GM12878 (cell line): ENCODE results near the gene SPIB. TPM values are rescaled to one million over a fixed set of nuclear protein-coding genes. Genes with fewer than 3 reads are reported as not detected.

Experiments
- ATAC-seq: fragments of 200-7000 bp; cut with Tn5 transposase; 3 replicates; pipeline ENCODE4 v1.9.1; 2020; ENCODE audit warnings: mild to moderate bottlenecking, moderate library complexity
- BruUV-seq: library from RNA; stranded (reverse); fragments of 400-500 nt; replicated peaks from 2 replicates; lab custom pipeline; 2021; lab: Mats Ljungman, UMichigan
- CTCF ChIA-PET: fragments of 300-600 bp; sonication (Branson Sonifier 250); formaldehyde crosslinking; extraction: SDS; loops from one replicate; lab custom pipeline; 2021; ENCODE audit warnings: inconsistent platforms; lab: Yijun Ruan, JAX
- POLR2A ChIA-PET: fragments of 350-600 bp; formaldehyde crosslinking; extraction: SDS; loops from one replicate; lab custom pipeline; 2021; ENCODE audit warnings: inconsistent platforms; lab: Charles Lee
- RAD21 ChIA-PET: fragments of 300-600 bp; sonication (Branson Sonifier 250); formaldehyde crosslinking; loops from one replicate; lab custom pipeline; 2023; ENCODE audit warnings: antibody characterized with exemption; ENCODE audit not compliant: unreplicated experiment; lab: Charles Lee
- SMC1A ChIA-PET: fragments of 300-600 bp; sonication (Branson Sonifier 250); formaldehyde crosslinking; loops from one replicate; lab custom pipeline; 2023; ENCODE audit not compliant: unreplicated experiment, uncharacterized antibody; lab: Charles Lee
- DNase-seq: peaks from one replicate; pipeline ENCODE4 v3.0.0-alpha.2; 2011; ENCODE audit warnings: low read depth, low spot score
- FAIRE-seq: peaks from 3 replicates; lab custom pipeline; 2011; peaks lifted over from hg19 to GRCh38; lab: Jason Lieb, UNC
- H2AFZ ChIP-seq: 2 replicates; pipeline ENCODE4 v1.6.0; 2011; ENCODE audit warnings: low read depth, low read length, control low read depth; ENCODE audit not compliant: control insufficient read depth
- H3K27ac ChIP-seq: 2 replicates; pipeline ENCODE4 v1.5.1; 2011; ENCODE audit warnings: control low read depth; ENCODE audit not compliant: control insufficient read depth, insufficient read depth
- H3K27me3 ChIP-seq, 2 experiments: replicated peaks in 1 of 2; 2 replicates each; pipeline versions ENCODE4 v1.6.0 to v1.6.1; 2011; ENCODE audit warnings: low read length in 1 of 2; ENCODE audit not compliant: control insufficient read depth in 2 of 2, insufficient read depth in 2 of 2
- H3K36me3 ChIP-seq, 2 experiments: 2 replicates each; pipeline ENCODE4 v1.5.1; 2011; ENCODE audit warnings: low read length in 1 of 2; ENCODE audit not compliant: control insufficient read depth in 2 of 2, insufficient read depth in 2 of 2
- H3K4me1 ChIP-seq: 2 replicates; pipeline ENCODE4 v1.6.1; 2011; ENCODE audit warnings: mild to moderate bottlenecking, low read length, moderate library complexity, mixed read lengths; ENCODE audit not compliant: control insufficient read depth, insufficient read depth
- H3K4me2 ChIP-seq: 2 replicates; pipeline ENCODE4 v1.6.0; 2011; ENCODE audit warnings: control low read depth; ENCODE audit not compliant: control insufficient read depth, insufficient read depth
- H3K4me3 ChIP-seq: fragments of 200-600 bp; sonication (generic); 2 replicates; pipeline ENCODE4 v1.5.1; 2016
- H3K79me2 ChIP-seq: 2 replicates; pipeline ENCODE4 v1.6.0; 2011; ENCODE audit warnings: low read length; ENCODE audit not compliant: control insufficient read depth, insufficient read depth
- H3K9ac ChIP-seq: 2 replicates; pipeline ENCODE4 v1.8.0; 2011; ENCODE audit warnings: low read length, control low read depth, mixed read lengths; ENCODE audit not compliant: control insufficient read depth, insufficient read depth
- H3K9me3 ChIP-seq: replicated peaks from 3 replicates; pipeline ENCODE4 v1.5.1; 2011; ENCODE audit warnings: mild to moderate bottlenecking, low read length; ENCODE audit not compliant: control insufficient read depth, insufficient read depth
- H4K20me1 ChIP-seq: 2 replicates; pipeline ENCODE4 v1.6.0; 2011; ENCODE audit not compliant: control insufficient read depth, insufficient read depth
- BHLHE40 ChIP-seq, 2 experiments: fragments of 450-650 bp in 1 of 2; IDR thresholded peaks; 2 replicates each; pipeline ENCODE4 v1.6.1; 2011 to 2017; ENCODE audit warnings: low read depth in 2 of 2, borderline replicate concordance in 1 of 2, improper control_type of control experiment in 1 of 2, low read length in 1 of 2, mild to moderate bottlenecking in 1 of 2
- ESRRA ChIP-seq: IDR thresholded peaks from 2 replicates; pipeline ENCODE4 v1.6.1; 2012; ENCODE audit warnings: mild to moderate bottlenecking, low read length, improper control_type of control experiment
- HDAC2 ChIP-seq: fragments of 200-600 bp; sonication (generic); IDR thresholded peaks from 2 replicates; pipeline ENCODE4 v1.6.1; 2017
- HDGF ChIP-seq: fragments of 450-650 bp; IDR thresholded peaks from 2 replicates; pipeline ENCODE4 v1.6.1; 2016; ENCODE audit warnings: antibody characterized with exemption
- IRF4 ChIP-seq: IDR thresholded peaks from 2 replicates; pipeline ENCODE4 v1.6.1; 2011; ENCODE audit warnings: low read depth, low read length
- IRF5 ChIP-seq: fragments of 450-650 bp; IDR thresholded peaks from 2 replicates; pipeline ENCODE4 v1.6.1; 2017; ENCODE audit warnings: borderline replicate concordance
- MXI1 ChIP-seq: fragments of 150-350 bp; IDR thresholded peaks from 2 replicates; pipeline ENCODE4 v1.6.1; 2011; ENCODE audit warnings: low read depth, mild to moderate bottlenecking, inconsistent platforms, low read length, improper control_type of control experiment
- NFYB ChIP-seq: IDR thresholded peaks from 2 replicates; pipeline ENCODE4 v1.6.1; 2011; ENCODE audit warnings: low read depth, mild to moderate bottlenecking, low read length, improper control_type of control experiment, moderate library complexity; ENCODE audit not compliant: insufficient read depth
- RCOR1 ChIP-seq: conservative IDR thresholded peaks from 2 replicates; pipeline ENCODE4 v1.6.1; 2012; ENCODE audit warnings: low read depth, low read length, improper control_type of control experiment
- ZSCAN29 ChIP-seq: fragments of 450-650 bp; IDR thresholded peaks from 2 replicates; pipeline ENCODE4 v1.6.1; 2017; ENCODE audit warnings: mild to moderate bottlenecking, moderate library complexity
- ZZZ3 ChIP-seq: IDR thresholded peaks from 2 replicates; pipeline ENCODE4 v1.6.1; 2011; ENCODE audit warnings: low read depth; ENCODE audit not compliant: control insufficient read depth, insufficient read length
- WGBS: methylation state at CpG from one replicate; pipeline ENCODE4 v1.1.6; 2016; ENCODE audit warnings: low lambda C conversion rate; ENCODE audit not compliant: insufficient replicate concordance, insufficient coverage; ENCODE audit errors: missing lambda C conversion rate; 5-methylcytosine and 5-hydroxymethylcytosine counted together
- in situ Hi-C: fragments of 300-500 bp; cut with MboI; formaldehyde crosslinking; loops from 9 replicates; pipeline ENCODE4 v1.14.3; 2018; ENCODE audit warnings: mixed read lengths
- intact Hi-C: fragments of 100-400 bp; cut with micrococcal nuclease; formaldehyde crosslinking; loops from one replicate; pipeline ENCODE4 v1.14.2; 2022; ENCODE audit not compliant: unreplicated experiment
- polyA plus RNA-seq, 11 experiments: library from polyadenylated mRNA; depleted of rRNA in 4 of 11; unstranded in 6 of 11; stranded (reverse) in 5 of 11; fragments of >200 nt; fragmentation: Nextera tagmentation in 4 of 11; fragmentation: Illumina TruSeq in 1 of 11; extraction: Ambion mirVana in 4 of 11; extraction: Trizol in 1 of 11; gene quantifications; 1 replicate in 1 of 11; 2 replicates in 10 of 11; pipeline versions ENCODE4 v1.2.1 to v1.2.3, GENCODE V29; 2011 to 2016; ENCODE audit warnings: inconsistent platforms in 2 of 11, missing spikeins in 2 of 11, low read depth in 1 of 11
- total RNA-seq, 4 experiments: library from RNA; depleted of rRNA in 3 of 4; stranded (reverse); fragments of >200 nt in 3 of 4; fragmentation: Illumina TruSeq in 1 of 4; extraction: Trizol in 1 of 4; gene quantifications; 2 replicates each; pipeline versions ENCODE4 v1.2.1 to v1.2.3, GENCODE V29; 2013 to 2021
- TF ChIP-seq, protein P1 (sequence below): fragments of 450-650 bp; IDR thresholded peaks from 2 replicates; pipeline ENCODE4 v1.6.1; 2017; ENCODE audit warnings: mild to moderate bottlenecking
- TF ChIP-seq, protein P2 (sequence below): fragments of 150-350 bp; IDR thresholded peaks from 2 replicates; pipeline ENCODE4 v1.6.1; 2016; ENCODE audit warnings: low read depth, low read length

Gene SPIB
- total and polyA plus RNA-seq, 10 of the 15 experiments (the other 5 are each of a cell fraction or from before 2014, with no cell fraction given) = 3.5 to 123 (median 56.0) TPM

GRCh38 chr19:50399368-50399745 lies 19.4 kb upstream of the SPIB start:
- no peaks in the 10 kb centered on the region for H3K27me3 ChIP-seq
- H4K20me1 ChIP-seq = no peaks in the 10 kb centered on the region
- no peak overlapping the region for H3K27ac ChIP-seq
- in situ Hi-C loops = no loop called here
- H3K36me3 ChIP-seq = peaks cover 0 to 34% of the 10 kb centered on the region in 2 experiments; a peak in 2 of 4 replicates
- RAD21 ChIA-PET = interaction anchor here (0.9 kb wide), 1 partner anchor 14 kb away, joined by 5 read pairs; no protein-coding TSS in a partner anchor
- H3K9ac ChIP-seq = no peak overlapping the region
- intact Hi-C loops = no loop called here
- WGBS = 99% methylated on average over 10 of the region's 10 CpGs
- ATAC-seq (no peak), DNase-seq (no peak), FAIRE-seq (no peak)
- no peak for TF ChIP-seq IRF4
- TF ChIP-seq, protein P1, sequence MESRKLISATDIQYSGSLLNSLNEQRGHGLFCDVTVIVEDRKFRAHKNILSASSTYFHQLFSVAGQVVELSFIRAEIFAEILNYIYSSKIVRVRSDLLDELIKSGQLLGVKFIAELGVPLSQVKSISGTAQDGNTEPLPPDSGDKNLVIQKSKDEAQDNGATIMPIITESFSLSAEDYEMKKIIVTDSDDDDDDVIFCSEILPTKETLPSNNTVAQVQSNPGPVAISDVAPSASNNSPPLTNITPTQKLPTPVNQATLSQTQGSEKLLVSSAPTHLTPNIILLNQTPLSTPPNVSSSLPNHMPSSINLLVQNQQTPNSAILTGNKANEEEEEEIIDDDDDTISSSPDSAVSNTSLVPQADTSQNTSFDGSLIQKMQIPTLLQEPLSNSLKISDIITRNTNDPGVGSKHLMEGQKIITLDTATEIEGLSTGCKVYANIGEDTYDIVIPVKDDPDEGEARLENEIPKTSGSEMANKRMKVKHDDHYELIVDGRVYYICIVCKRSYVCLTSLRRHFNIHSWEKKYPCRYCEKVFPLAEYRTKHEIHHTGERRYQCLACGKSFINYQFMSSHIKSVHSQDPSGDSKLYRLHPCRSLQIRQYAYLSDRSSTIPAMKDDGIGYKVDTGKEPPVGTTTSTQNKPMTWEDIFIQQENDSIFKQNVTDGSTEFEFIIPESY = no peak
- no peak for TF ChIP-seq ESRRA
- TF ChIP-seq ZZZ3 = no peak
- TF ChIP-seq ZSCAN29 = no peak
- TF ChIP-seq NFYB = no peak
- no peak for TF ChIP-seq MXI1
- no peak for TF ChIP-seq HDAC2
- no peak for TF ChIP-seq IRF5
- no peak for TF ChIP-seq RCOR1
- no peak for TF ChIP-seq BHLHE40 (IDR thresholded peaks at IDR 0.05; ENCODE audit: borderline replicate concordance in 1 of 2, low read depth in 2 of 2, low read length in 1 of 2)
- TF ChIP-seq HDGF = no peak
- TF ChIP-seq, protein P2, sequence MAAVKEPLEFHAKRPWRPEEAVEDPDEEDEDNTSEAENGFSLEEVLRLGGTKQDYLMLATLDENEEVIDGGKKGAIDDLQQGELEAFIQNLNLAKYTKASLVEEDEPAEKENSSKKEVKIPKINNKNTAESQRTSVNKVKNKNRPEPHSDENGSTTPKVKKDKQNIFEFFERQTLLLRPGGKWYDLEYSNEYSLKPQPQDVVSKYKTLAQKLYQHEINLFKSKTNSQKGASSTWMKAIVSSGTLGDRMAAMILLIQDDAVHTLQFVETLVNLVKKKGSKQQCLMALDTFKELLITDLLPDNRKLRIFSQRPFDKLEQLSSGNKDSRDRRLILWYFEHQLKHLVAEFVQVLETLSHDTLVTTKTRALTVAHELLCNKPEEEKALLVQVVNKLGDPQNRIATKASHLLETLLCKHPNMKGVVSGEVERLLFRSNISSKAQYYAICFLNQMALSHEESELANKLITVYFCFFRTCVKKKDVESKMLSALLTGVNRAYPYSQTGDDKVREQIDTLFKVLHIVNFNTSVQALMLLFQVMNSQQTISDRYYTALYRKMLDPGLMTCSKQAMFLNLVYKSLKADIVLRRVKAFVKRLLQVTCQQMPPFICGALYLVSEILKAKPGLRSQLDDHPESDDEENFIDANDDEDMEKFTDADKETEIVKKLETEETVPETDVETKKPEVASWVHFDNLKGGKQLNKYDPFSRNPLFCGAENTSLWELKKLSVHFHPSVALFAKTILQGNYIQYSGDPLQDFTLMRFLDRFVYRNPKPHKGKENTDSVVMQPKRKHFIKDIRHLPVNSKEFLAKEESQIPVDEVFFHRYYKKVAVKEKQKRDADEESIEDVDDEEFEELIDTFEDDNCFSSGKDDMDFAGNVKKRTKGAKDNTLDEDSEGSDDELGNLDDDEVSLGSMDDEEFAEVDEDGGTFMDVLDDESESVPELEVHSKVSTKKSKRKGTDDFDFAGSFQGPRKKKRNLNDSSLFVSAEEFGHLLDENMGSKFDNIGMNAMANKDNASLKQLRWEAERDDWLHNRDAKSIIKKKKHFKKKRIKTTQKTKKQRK = no peak
- H3K9me3 ChIP-seq = no peaks in the 10 kb centered on the region
- no peak overlapping the region for H2AFZ ChIP-seq
- CTCF ChIA-PET = no interaction called here
- no peak overlapping the region for H3K4me2 ChIP-seq
- SMC1A ChIA-PET = interaction anchor here (0.9 kb wide), 1 partner anchor 30 kb away, joined by 3 read pairs; no protein-coding TSS in a partner anchor
- H3K4me1 ChIP-seq = no peaks in the 10 kb centered on the region
- no peak overlapping the region for H3K4me3 ChIP-seq
- BruUV-seq = no TSS peak
- POLR2A ChIA-PET = interaction anchor here (0.6 kb wide), 1 partner anchor 410 kb away, joined by 3 read pairs; no protein-coding TSS in a partner anchor
- H3K79me2 ChIP-seq = no peaks in the 10 kb centered on the region; the same call in 1 of the 2 replicates
